Mammary epithelial cell (primary cell): ENCODE data around the gene ZDHHC1.

ENCODE experiments used
- CTCF ChIP-seq, 2 donors: IDR thresholded peaks in 1 of 2; conservative IDR thresholded peaks in 1 of 2; 2 replicates each; pipeline ENCODE4 v1.5.1; 2011 to 2012; ENCODE audit warnings: inconsistent platforms in 2 of 2, low read length in 2 of 2, mild to moderate bottlenecking in 2 of 2, control low read depth in 1 of 2, low read depth in 1 of 2; ENCODE audit not compliant: insufficient read depth in 1 of 2; ENCODE audit errors: extremely low read depth in 1 of 2
- EZH2 ChIP-seq: IDR thresholded peaks from 2 replicates; pipeline ENCODE4 v1.6.1; 2012; ENCODE audit warnings: low read length, inconsistent platforms, borderline replicate concordance

DNA sequence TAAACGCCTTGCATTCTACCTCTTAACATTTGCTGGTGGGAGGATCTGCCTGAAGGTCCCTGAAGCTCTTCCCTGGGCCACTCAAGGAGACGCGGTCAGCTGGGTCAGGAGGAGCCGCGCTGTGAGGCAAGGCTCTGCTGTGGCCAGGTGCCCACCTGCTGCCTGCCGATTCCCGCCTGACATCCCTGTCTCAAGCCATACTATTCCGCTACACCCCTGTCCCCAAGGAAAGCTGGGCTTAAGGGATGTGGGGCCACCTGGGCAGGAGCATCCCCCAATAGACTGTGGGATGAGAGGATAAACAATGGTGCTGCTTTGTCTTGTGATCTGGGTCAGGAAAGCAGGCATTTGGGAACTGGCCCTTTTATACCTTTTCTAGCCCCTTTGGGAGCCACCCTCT, 28.1 kb downstream of the ZDHHC1 start:
- TF ChIP-seq CTCF (conservative IDR thresholded peaks at IDR 0.05 in 1 of 2, IDR thresholded peaks at IDR 0.05 in 1 of 2; ENCODE audit: extremely low read depth in 1 of 2, insufficient read depth in 1 of 2, low read depth in 1 of 2, low read length in 2 of 2) (no peak), EZH2 (no peak)
